ENCODE measurements around the gene POC1B.
A peak's percentile ranks its signal among the peaks of the same experiment; 100 is the strongest.

Gene POC1B

GRCh38 chr12:89525824-89526770 is at the start of gene POC1B:
Gene POC1B (minus strand): TSS chr12:89526047. CDS start chr12:89525895, 152 bp downstream.
- peak; percentile 27 to 38 for DNase-seq (ENCODE audit: low read depth in 2 of 2)

- DNase-seq (ENCODE audit: low read depth in 2 of 2) = no peak
Measured at GRCh38 chr12:89575374-89575773, 49.5 kb upstream of the POC1B start.

GRCh38 chr12:89574736-89575208 is 48.9 kb upstream of the POC1B start:
- no peak for DNase-seq (ENCODE audit: low read depth in 2 of 2)

GRCh38 chr12:89573051-89573810 is 47.4 kb upstream of the POC1B start:
- no peak for DNase-seq (ENCODE audit: low read depth in 2 of 2)

- DNase-seq (ENCODE audit: low read depth in 2 of 2) = no peak
Measured at GRCh38 chr12:89571491-89572195, 45.8 kb upstream of the POC1B start.

- no peak for DNase-seq (ENCODE audit: low read depth in 2 of 2)
Measured at GRCh38 chr12:89568484-89568883, 42.6 kb upstream of the POC1B start.

- no peak for DNase-seq (ENCODE audit: low read depth in 2 of 2)
Measured at GRCh38 chr12:89567691-89568239, 41.9 kb upstream of the POC1B start.

- DNase-seq (ENCODE audit: low read depth in 2 of 2) = no peak
Measured at GRCh38 chr12:89566615-89567014, 40.8 kb upstream of the POC1B start.

- DNase-seq (ENCODE audit: low read depth in 2 of 2) = no peak
Measured at GRCh38 chr12:89565002-89565401, 39.2 kb upstream of the POC1B start.

GRCh38 chr12:89559753-89560152 is 33.9 kb upstream of the POC1B start:
- DNase-seq (ENCODE audit: low read depth in 2 of 2) = no peak

GRCh38 chr12:89556976-89557375 is 31.1 kb upstream of the POC1B start:
- DNase-seq (ENCODE audit: low read depth in 2 of 2) = no peak

- no peak for DNase-seq (ENCODE audit: low read depth in 2 of 2)
Measured at GRCh38 chr12:89552376-89552775, 26.5 kb upstream of the POC1B start.

GRCh38 chr12:89551747-89552146 is 25.9 kb upstream of the POC1B start:
- DNase-seq (ENCODE audit: low read depth in 2 of 2) = no peak

GRCh38 chr12:89547101-89547500 is 21.3 kb upstream of the POC1B start:
- DNase-seq (ENCODE audit: low read depth in 2 of 2) = no peak

- DNase-seq (ENCODE audit: low read depth in 2 of 2) = no peak
Measured at GRCh38 chr12:89546151-89546550, 20.3 kb upstream of the POC1B start.

- DNase-seq (ENCODE audit: low read depth in 2 of 2) = no peak
Measured at GRCh38 chr12:89544681-89545184, 18.9 kb upstream of the POC1B start.

GRCh38 chr12:89544022-89544421 is 18.2 kb upstream of the POC1B start:
- DNase-seq (ENCODE audit: low read depth in 2 of 2) = no peak

- DNase-seq (ENCODE audit: low read depth in 2 of 2) = peak; percentile 36 to 43
Measured at GRCh38 chr12:89542912-89543592, 17.2 kb upstream of the POC1B start.

- DNase-seq (ENCODE audit: low read depth in 2 of 2) = no peak
Measured at GRCh38 chr12:89542236-89542635, 16.4 kb upstream of the POC1B start.

GRCh38 chr12:89540586-89540985 is 14.7 kb upstream of the POC1B start:
- no peak for DNase-seq (ENCODE audit: low read depth in 2 of 2)

Measured in activated CD8-positive, alpha-beta memory T cell treated with anti-CD3 and anti-CD28 coated beads for 4 hours (primary cell).